Kidney epithelial cell (primary cell): ENCODE measurements around the gene CYTH1. TPM values are rescaled to one million over a fixed set of nuclear protein-coding genes. Genes with fewer than 3 reads are reported as not detected.

Experiments
- DNase-seq: peaks from one replicate; pipeline ENCODE4 v3.0.0-alpha.2; 2010; ENCODE audit warnings: low read depth
- H3K27me3 ChIP-seq: 2 replicates; pipeline ENCODE4 v1.6.0; 2011; ENCODE audit warnings: low read length; ENCODE audit not compliant: control insufficient read depth, insufficient read depth
- H3K36me3 ChIP-seq: 2 replicates; pipeline ENCODE4 v1.5.1; 2011; ENCODE audit warnings: low read length; ENCODE audit not compliant: control insufficient read depth, insufficient read depth
- H3K4me3 ChIP-seq: 2 replicates; pipeline ENCODE4 v1.5.1; 2011; ENCODE audit warnings: low read depth, mild to moderate bottlenecking, control low read depth, low read length
- total RNA-seq: library from RNA; depleted of rRNA; stranded (reverse); fragments of >200 nt; gene quantifications from 2 replicates; pipeline ENCODE4 v1.2.3, GENCODE V29; 2015
- TF ChIP-seq, protein P1 (sequence below): IDR thresholded peaks from 2 replicates; pipeline ENCODE4 v1.5.1; 2011; ENCODE audit warnings: mild to moderate bottlenecking, moderate library complexity, low read length, control low read depth, inconsistent platforms; ENCODE audit not compliant: insufficient read depth, poor library complexity, severe bottlenecking

CYTH1 gene
- total RNA-seq, 1 donor from 2014 or later, result 34.1 TPM

DNA sequence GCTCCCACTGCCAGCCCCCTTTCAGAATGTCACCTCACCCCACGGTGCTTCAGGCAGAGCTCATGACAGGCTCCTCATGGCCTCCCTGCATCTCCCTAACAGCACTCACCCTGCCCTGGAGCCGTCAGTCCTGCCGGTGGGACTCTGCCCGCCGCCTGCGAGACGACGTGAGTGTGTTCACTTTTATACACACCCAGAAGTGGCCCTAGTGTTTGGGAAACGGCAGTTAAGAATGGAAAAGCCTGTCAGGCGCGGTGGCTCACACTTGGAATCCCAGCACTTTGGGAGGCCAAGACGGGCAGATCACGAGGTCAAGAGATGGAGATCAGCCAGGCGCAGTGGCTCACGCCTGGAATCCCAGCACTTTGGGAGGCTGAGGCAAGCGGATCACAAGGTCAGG is 12.3 kb upstream of the CYTH1 start:
- Histone ChIP-seq H3K4me3 (no peak overlapping the region), H3K36me3 (peaks cover 3% of the 10 kb centered on the region), H3K27me3 (no peaks in the 10 kb centered on the region)
- TF ChIP-seq, protein P1, sequence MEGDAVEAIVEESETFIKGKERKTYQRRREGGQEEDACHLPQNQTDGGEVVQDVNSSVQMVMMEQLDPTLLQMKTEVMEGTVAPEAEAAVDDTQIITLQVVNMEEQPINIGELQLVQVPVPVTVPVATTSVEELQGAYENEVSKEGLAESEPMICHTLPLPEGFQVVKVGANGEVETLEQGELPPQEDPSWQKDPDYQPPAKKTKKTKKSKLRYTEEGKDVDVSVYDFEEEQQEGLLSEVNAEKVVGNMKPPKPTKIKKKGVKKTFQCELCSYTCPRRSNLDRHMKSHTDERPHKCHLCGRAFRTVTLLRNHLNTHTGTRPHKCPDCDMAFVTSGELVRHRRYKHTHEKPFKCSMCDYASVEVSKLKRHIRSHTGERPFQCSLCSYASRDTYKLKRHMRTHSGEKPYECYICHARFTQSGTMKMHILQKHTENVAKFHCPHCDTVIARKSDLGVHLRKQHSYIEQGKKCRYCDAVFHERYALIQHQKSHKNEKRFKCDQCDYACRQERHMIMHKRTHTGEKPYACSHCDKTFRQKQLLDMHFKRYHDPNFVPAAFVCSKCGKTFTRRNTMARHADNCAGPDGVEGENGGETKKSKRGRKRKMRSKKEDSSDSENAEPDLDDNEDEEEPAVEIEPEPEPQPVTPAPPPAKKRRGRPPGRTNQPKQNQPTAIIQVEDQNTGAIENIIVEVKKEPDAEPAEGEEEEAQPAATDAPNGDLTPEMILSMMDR, result no peak
- DNase-seq, result no peak

DNA sequence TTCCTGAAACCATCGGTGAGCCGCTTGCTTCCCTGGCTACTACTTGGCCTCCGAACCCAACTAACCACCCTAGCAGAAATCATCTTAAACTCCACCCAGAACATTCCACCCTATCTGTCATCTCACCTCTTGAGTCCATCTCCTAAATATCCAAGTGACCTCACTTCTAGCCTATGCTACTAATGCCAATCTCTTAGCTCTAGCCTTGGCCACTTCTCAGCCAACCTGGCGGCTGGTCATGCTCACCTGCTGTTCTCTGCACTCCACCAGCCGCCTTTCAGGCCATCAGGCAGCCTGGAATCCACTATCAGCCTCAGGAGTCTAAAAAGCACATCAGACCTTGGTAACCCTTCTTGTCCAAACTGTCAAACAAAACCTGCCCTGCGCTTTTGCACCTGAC is 11.9 kb upstream of the CYTH1 start:
- Histone ChIP-seq H3K4me3 (no peak overlapping the region), H3K36me3 (peaks cover 3% of the 10 kb centered on the region), H3K27me3 (no peaks in the 10 kb centered on the region)
- TF ChIP-seq, protein P1, result no peak
- DNase-seq, result no peak

DNA sequence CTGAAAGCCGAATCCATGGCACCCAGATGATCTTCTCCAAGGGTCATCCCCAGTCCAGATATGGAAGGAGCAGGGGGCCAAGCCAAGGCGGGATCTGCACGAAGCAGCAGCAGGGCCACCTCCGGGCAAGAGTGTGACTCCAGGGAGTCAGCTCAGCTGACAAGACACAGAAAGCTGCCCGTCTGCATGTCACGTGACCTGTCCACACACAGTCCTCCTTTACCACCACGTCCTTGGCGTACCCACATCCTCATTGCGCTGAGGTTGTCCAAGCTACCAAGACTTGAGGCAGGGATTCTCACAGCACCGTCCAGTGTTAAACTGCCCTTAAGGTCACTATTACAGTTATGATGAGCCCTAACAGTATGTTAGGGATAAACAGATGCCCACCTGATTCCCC is 11.3 kb upstream of the CYTH1 start:
- H3K27me3 ChIP-seq, result no peaks in the 10 kb centered on the region
- H3K4me3 ChIP-seq, result no peak overlapping the region
- TF ChIP-seq, protein P1, result no peak
- DNase-seq, result no peak
- H3K36me3 ChIP-seq, result peaks cover 3% of the 10 kb centered on the region

- TF ChIP-seq, protein P1, result no peak
- H3K36me3 ChIP-seq, result peaks cover 1% of the 10 kb centered on the region
- no peak overlapping the region for H3K4me3 ChIP-seq
- DNase-seq, result no peak
- no peaks in the 10 kb centered on the region for H3K27me3 ChIP-seq
Measured at GRCh38 chr17:78791840-78792709, 10.0 kb upstream of the CYTH1 start.

DNA sequence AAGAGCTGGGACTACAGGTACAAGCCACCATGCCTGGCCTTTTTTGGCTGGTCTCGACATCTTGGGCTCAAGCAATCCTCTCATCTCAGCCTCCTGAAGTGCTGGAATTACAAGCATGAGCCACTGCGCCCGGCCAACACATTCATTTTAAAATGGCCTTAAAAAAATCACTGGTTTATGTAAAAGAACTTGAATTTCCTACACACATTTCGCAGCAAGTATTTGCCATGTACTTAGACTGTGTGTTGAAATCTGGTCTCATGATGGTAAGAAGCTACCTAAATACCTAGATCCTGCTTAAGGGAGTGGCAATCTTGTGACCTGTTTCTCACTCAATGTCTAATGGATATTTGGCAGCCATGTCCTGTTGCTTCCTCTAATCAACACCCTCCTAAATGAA is 8.5 kb upstream of the CYTH1 start:
- no peak for DNase-seq
- Histone ChIP-seq H3K4me3 (no peak overlapping the region), H3K27me3 (no peaks in the 10 kb centered on the region), H3K36me3 (peaks cover 1% of the 10 kb centered on the region)
- TF ChIP-seq, protein P1, result no peak

- TF ChIP-seq, protein P1, result no peak
- DNase-seq, result no peak
- no peaks in the 10 kb centered on the region for H3K27me3 ChIP-seq
- H3K4me3 ChIP-seq, result no peak overlapping the region
- peaks cover 1% of the 10 kb centered on the region for H3K36me3 ChIP-seq
Measured at GRCh38 chr17:78789663-78790181, 7.6 kb upstream of the CYTH1 start.
